GM23338 (cell line): ENCODE data around the gene TTC22.

Source experiments
- CTCF ChIP-seq, 2 experiments: fragments of 200-600 bp in 1 of 2; sonication (generic) in 1 of 2; conservative IDR thresholded peaks; 2 replicates each; pipeline versions ENCODE4 v1.5.1 to v1.6.1; 2016 to 2017; ENCODE audit warnings: antibody characterized with exemption in 2 of 2, low read depth in 2 of 2, mild to moderate bottlenecking in 2 of 2, moderate library complexity in 1 of 2
- EZH2 ChIP-seq: fragments of 200-600 bp; sonication (generic); IDR thresholded peaks from one replicate; pipeline ENCODE4 v1.8.0; 2017; ENCODE audit warnings: antibody characterized with exemption, mild to moderate bottlenecking, low read depth; ENCODE audit not compliant: unreplicated experiment

GRCh38 chr1:54842206-54842915, 41.2 kb upstream of the TTC22 start:
- TF ChIP-seq CTCF (conservative IDR thresholded peaks at IDR 0.05; ENCODE audit: low read depth in 2 of 2) = no peak
- TF ChIP-seq EZH2 = no peak
